Smooth muscle cell (in vitro differentiated cells): ENCODE results near the gene ZNF45. TPM values are rescaled to one million over a fixed set of nuclear protein-coding genes. Genes with fewer than 3 reads are reported as not detected.
A peak's percentile ranks its signal among the peaks of the same experiment; 100 is the strongest.

ENCODE experiments used
- DNase-seq: peaks from one replicate; lab custom pipeline; 2025; ENCODE audit not compliant: unreplicated experiment; lab: John Stamatoyannopoulos, UW
- H2AFZ ChIP-seq: fragments of 200-600 bp; sonication (generic); 2 replicates; pipeline ENCODE4 v1.6.0; 2016; ENCODE audit warnings: antibody characterized with exemption, low read depth, mild to moderate bottlenecking
- H3F3A ChIP-seq: fragments of 200-600 bp; sonication (generic); 2 replicates; pipeline ENCODE4 v1.6.0; 2017; ENCODE audit warnings: antibody characterized with exemption, low read depth
- H3K27ac ChIP-seq: fragments of 200-600 bp; sonication (generic); 2 replicates; pipeline ENCODE4 v1.5.1; 2016; ENCODE audit warnings: low read depth, mild to moderate bottlenecking
- H3K27me3 ChIP-seq: fragments of 200-600 bp; sonication (generic); 2 replicates; pipeline ENCODE4 v1.6.1; 2016; ENCODE audit warnings: low read depth, mild to moderate bottlenecking
- H3K36me3 ChIP-seq: fragments of 200-600 bp; sonication (generic); 2 replicates; pipeline ENCODE4 v1.5.1; 2016; ENCODE audit warnings: low read depth
- H3K4me1 ChIP-seq: fragments of 200-600 bp; sonication (generic); 2 replicates; pipeline ENCODE4 v1.5.1; 2016; ENCODE audit warnings: low read depth
- H3K4me2 ChIP-seq: fragments of 200-600 bp; sonication (generic); 2 replicates; pipeline ENCODE4 v1.6.0; 2016; ENCODE audit warnings: mild to moderate bottlenecking
- H3K4me3 ChIP-seq: fragments of 200-600 bp; sonication (generic); 2 replicates; pipeline ENCODE4 v1.5.1; 2016; ENCODE audit warnings: mild to moderate bottlenecking
- H3K79me2 ChIP-seq: fragments of 200-600 bp; sonication (generic); 2 replicates; pipeline ENCODE4 v1.6.0; 2016; ENCODE audit warnings: low read depth, mild to moderate bottlenecking
- H3K9ac ChIP-seq: fragments of 200-600 bp; sonication (generic); 2 replicates; pipeline ENCODE4 v1.6.0; 2016; ENCODE audit warnings: low read depth
- H3K9me3 ChIP-seq: fragments of 200-600 bp; sonication (generic); replicated peaks from 2 replicates; pipeline ENCODE4 v1.5.1; 2016; ENCODE audit warnings: low read depth
- H4K20me1 ChIP-seq: fragments of 200-600 bp; sonication (generic); 2 replicates; pipeline ENCODE4 v1.6.0; 2016; ENCODE audit warnings: low read depth
- WGBS: methylation state at CpG from one replicate; pipeline ENCODE4 v1.1.7; 2016; ENCODE audit warnings: low lambda C conversion rate; 5-methylcytosine and 5-hydroxymethylcytosine counted together
- polyA plus RNA-seq: library from polyadenylated mRNA; unstranded; fragments of >200 nt; fragmentation: Nextera tagmentation; extraction: Ambion mirVana; gene quantifications from 2 replicates; pipeline ENCODE4 v1.2.1, GENCODE V29; 2016
- total RNA-seq: library from RNA; depleted of rRNA; stranded (reverse); fragments of >200 nt; gene quantifications from 2 replicates; pipeline ENCODE4 v1.2.3, GENCODE V29; 2014
- TF ChIP-seq, protein P1 (sequence below): fragments of 200-600 bp; sonication (generic); IDR thresholded peaks from 2 replicates; pipeline ENCODE4 v1.5.1; 2017; ENCODE audit warnings: borderline replicate concordance, mild to moderate bottlenecking, antibody characterized with exemption; ENCODE audit not compliant: insufficient read depth, poor library complexity, severe bottlenecking

Gene ZNF45
- total and polyA plus RNA-seq, 2 experiments from 2014 or later, result 6.1 to 6.7 TPM

DNA sequence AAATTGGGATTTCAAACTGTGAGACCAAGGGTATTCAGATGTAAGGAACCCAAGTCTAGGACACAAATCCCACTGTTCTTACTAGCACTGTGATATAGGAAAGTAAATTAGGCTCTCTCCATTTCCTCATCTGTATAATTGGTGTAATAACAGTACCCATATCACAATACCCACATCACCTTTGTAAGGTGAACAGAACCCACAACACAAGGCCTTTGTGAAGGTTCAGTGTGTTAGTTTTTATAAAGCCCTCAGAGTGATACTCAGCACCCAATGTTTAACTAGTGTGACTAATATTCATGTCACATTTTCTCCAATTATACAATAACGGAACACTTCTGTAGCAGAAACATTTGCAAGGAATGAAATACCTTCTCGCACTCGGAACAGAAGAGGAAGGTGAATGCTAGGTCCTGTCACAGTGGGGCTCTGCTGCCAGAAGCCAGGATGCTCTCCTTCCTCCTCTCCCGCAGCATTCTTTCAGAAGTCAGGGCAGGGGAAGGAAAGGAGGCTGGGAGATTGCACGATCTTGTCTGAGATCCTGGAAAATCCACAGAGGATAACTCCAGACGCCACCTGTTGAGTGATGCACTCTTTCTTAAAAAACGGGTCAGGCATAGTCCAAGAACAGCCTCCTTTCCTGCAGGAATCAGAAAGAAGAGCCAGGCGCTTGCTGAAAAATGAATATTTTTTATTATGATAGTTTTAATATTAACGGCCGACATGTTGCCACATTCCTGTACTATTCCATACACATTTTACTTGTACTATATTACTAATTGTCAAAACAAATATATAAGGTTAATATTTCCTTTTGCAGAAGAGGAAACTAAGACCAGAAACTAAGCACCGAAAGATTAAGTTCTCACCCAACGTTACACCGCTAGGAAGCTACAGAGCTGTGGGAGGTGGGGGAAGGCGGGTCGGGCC is 762 bp downstream of the ZNF45 start:
- Histone ChIP-seq H3K4me3 (peak overlapping the region; percentile 80), H2AFZ (peak overlapping the region; percentile 100), H3K27me3 (no peaks in the 10 kb centered on the region), H3F3A (no peaks in the 10 kb centered on the region), H3K9me3 (no peaks in the 10 kb centered on the region), H3K36me3 (peaks cover 23% of the 10 kb centered on the region), H4K20me1 (no peaks in the 10 kb centered on the region), H3K4me1 (peaks cover 8% of the 10 kb centered on the region), H3K9ac (peak overlapping the region; percentile 66), H3K4me2 (peak overlapping the region; percentile 95), H3K27ac (peak overlapping the region; percentile 58), H3K79me2 (peaks cover 14% of the 10 kb centered on the region)
- 20% methylated on average over 15 of the region's 15 CpGs for WGBS
- TF ChIP-seq, protein P1, sequence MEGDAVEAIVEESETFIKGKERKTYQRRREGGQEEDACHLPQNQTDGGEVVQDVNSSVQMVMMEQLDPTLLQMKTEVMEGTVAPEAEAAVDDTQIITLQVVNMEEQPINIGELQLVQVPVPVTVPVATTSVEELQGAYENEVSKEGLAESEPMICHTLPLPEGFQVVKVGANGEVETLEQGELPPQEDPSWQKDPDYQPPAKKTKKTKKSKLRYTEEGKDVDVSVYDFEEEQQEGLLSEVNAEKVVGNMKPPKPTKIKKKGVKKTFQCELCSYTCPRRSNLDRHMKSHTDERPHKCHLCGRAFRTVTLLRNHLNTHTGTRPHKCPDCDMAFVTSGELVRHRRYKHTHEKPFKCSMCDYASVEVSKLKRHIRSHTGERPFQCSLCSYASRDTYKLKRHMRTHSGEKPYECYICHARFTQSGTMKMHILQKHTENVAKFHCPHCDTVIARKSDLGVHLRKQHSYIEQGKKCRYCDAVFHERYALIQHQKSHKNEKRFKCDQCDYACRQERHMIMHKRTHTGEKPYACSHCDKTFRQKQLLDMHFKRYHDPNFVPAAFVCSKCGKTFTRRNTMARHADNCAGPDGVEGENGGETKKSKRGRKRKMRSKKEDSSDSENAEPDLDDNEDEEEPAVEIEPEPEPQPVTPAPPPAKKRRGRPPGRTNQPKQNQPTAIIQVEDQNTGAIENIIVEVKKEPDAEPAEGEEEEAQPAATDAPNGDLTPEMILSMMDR, result no peak
- no peak for DNase-seq

DNA sequence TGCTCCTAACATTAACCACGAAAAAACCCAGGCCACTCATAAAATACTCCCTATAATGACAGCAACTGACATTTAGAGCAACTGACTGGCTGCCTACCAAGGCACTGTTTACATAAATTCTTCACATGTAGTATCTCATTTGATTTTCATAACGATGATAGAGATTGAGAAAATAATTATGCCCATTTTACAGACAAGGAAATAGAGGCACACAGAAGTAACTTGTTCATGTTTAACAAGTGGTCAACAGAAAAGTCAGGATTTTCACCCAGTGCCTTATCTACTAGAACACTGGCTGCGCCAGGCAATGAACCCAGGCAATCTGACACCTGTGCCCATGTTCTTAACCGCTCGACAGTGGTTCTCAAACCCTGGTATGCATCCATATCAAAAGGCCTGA is 6.3 kb downstream of the ZNF45 start:
- H3K27ac ChIP-seq, result no peak overlapping the region
- no peak overlapping the region for H2AFZ ChIP-seq
- H3K36me3 ChIP-seq, result peaks cover 58% of the 10 kb centered on the region
- H3K9ac ChIP-seq, result no peak overlapping the region
- no peaks in the 10 kb centered on the region for H3K27me3 ChIP-seq
- DNase-seq, result no peak
- no peak overlapping the region for H3K4me3 ChIP-seq
- H3K4me1 ChIP-seq, result peaks cover 5% of the 10 kb centered on the region
- 94% methylated on average over 5 of the region's 5 CpGs for WGBS
- no peak overlapping the region for H3K4me2 ChIP-seq
- no peaks in the 10 kb centered on the region for H3K9me3 ChIP-seq
- H3K79me2 ChIP-seq, result peaks cover 12% of the 10 kb centered on the region
- H3F3A ChIP-seq, result no peaks in the 10 kb centered on the region
- no peaks in the 10 kb centered on the region for H4K20me1 ChIP-seq
- TF ChIP-seq, protein P1, result no peak

DNA sequence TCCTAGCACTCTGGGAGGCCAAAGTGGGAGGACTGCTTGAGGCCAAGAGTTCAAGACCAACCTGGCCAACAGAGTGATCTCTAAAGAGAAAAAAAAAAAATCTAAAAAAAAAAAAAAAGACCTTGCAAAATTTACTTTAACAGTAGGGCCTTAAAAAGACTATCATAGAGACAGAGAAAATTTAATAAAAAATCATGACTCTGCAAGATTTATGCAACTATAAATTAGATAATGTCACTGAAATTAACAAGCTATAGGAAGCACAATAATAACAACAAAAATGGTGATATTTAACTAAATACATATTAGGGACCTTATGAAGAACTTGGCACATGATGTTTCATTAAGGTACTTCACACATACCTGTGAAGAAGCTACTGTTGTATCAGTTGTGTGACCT is 11.2 kb downstream of the ZNF45 start:
- no peaks in the 10 kb centered on the region for H3K27me3 ChIP-seq
- H3K27ac ChIP-seq, result no peak overlapping the region
- no peaks in the 10 kb centered on the region for H3K79me2 ChIP-seq
- no peak overlapping the region for H3K4me3 ChIP-seq
- peaks cover 74% of the 10 kb centered on the region for H3K36me3 ChIP-seq
- no peaks in the 10 kb centered on the region for H3K4me1 ChIP-seq
- TF ChIP-seq, protein P1, result no peak
- no peak overlapping the region for H3K9ac ChIP-seq
- H2AFZ ChIP-seq, result no peak overlapping the region
- no peak for DNase-seq
- no peaks in the 10 kb centered on the region for H4K20me1 ChIP-seq
- H3K4me2 ChIP-seq, result no peak overlapping the region
- no peaks in the 10 kb centered on the region for H3F3A ChIP-seq
- peaks cover 3% of the 10 kb centered on the region for H3K9me3 ChIP-seq
